K562 (cell line): ENCODE data around the gene TBL1XR1.

Experiments used
- CTCF ChIP-seq, 3 experiments: IDR thresholded peaks in 2 of 3; conservative IDR thresholded peaks in 1 of 3; 2 replicates each; pipeline ENCODE4 v1.5.1; 2011 to 2012; ENCODE audit warnings: low read length in 3 of 3, mild to moderate bottlenecking in 3 of 3, control low read depth in 2 of 3, improper control_type of control experiment in 1 of 3, inconsistent platforms in 1 of 3, low read depth in 1 of 3, mixed read lengths in 1 of 3, moderate library complexity in 1 of 3; ENCODE audit not compliant: insufficient read depth in 2 of 3
- JUN ChIP-seq, 2 experiments: sonication (generic) in 1 of 2; formaldehyde crosslinking in 1 of 2; IDR thresholded peaks; 2 replicates each; pipeline versions ENCODE4 v1.6.1 to v1.8.0; 2012 to 2022; ENCODE audit warnings: borderline replicate concordance in 2 of 2, mild to moderate bottlenecking in 2 of 2, improper control_type of control experiment in 1 of 2, low read depth in 1 of 2, low read length in 1 of 2, missing genetic modification reagents in 1 of 2
- MAX ChIP-seq: sonication (generic); formaldehyde crosslinking; IDR thresholded peaks from 2 replicates; pipeline ENCODE4 v1.9.0; 2022; ENCODE audit warnings: mild to moderate bottlenecking, missing genetic modification reagents
- MCM5 ChIP-seq: fragments of 450-650 bp; IDR thresholded peaks from 2 replicates; pipeline ENCODE4 v1.6.1; 2016; ENCODE audit warnings: low read depth
- NR1H2 ChIP-seq: sonication (generic); formaldehyde crosslinking; IDR thresholded peaks from 2 replicates; pipeline ENCODE4 v1.4.0; 2020; ENCODE audit warnings: mild to moderate bottlenecking, missing genetic modification reagents
- SREBF1 ChIP-seq: fragments of 150-350 bp; IDR thresholded peaks from 2 replicates; pipeline ENCODE4 v1.6.1; 2014; ENCODE audit warnings: antibody characterized with exemption, low read depth, low read length, borderline replicate concordance
- ZHX1 ChIP-seq: fragments of 150-350 bp; conservative IDR thresholded peaks from 2 replicates; pipeline ENCODE4 v1.6.1; 2014; ENCODE audit warnings: low read length
- ZNF232 ChIP-seq: sonication (generic); formaldehyde crosslinking; IDR thresholded peaks from 2 replicates; pipeline ENCODE4 v1.8.0; 2022; ENCODE audit warnings: mild to moderate bottlenecking, missing genetic modification reagents
- ZNF253 ChIP-seq: fragments of 250-450 bp; sonication (Bioruptor Pico); conservative IDR thresholded peaks from 2 replicates; pipeline ENCODE4 v1.6.1; 2021; ENCODE audit warnings: mild to moderate bottlenecking
- ZNF384 ChIP-seq: IDR thresholded peaks from 2 replicates; pipeline ENCODE4 v1.6.1; 2012; ENCODE audit warnings: low read depth, low read length, improper control_type of control experiment
- ZNF518B ChIP-seq: fragments of 250-450 bp; sonication (Bioruptor Pico); IDR thresholded peaks from 2 replicates; pipeline ENCODE4 v1.5.0; 2021; ENCODE audit warnings: mild to moderate bottlenecking, moderate library complexity
- ZSCAN29 ChIP-seq: fragments of 450-650 bp; IDR thresholded peaks from 2 replicates; pipeline ENCODE4 v1.6.1; 2017

- TF ChIP-seq ZNF253 (CRISPR knock-in tag) = no peak
- no peak for TF ChIP-seq MAX (CRISPR knock-in tag)
- no peak for TF ChIP-seq ZNF384
- TF ChIP-seq CTCF (IDR thresholded peaks at IDR 0.05 in 2 of 3, conservative IDR thresholded peaks at IDR 0.05 in 1 of 3; ENCODE audit: insufficient read depth in 2 of 3, low read depth in 1 of 3, low read length in 3 of 3) = no peak
- TF ChIP-seq SREBF1 = no peak
- no peak for TF ChIP-seq ZHX1
- TF ChIP-seq NR1H2 (CRISPR knock-in tag) = no peak
- no peak for TF ChIP-seq JUN (IDR thresholded peaks at IDR 0.05; ENCODE audit: borderline replicate concordance, low read depth, low read length)
- TF ChIP-seq JUN (CRISPR knock-in tag; IDR thresholded peaks at IDR 0.05; ENCODE audit: borderline replicate concordance) = no peak
- no peak for TF ChIP-seq ZNF518B
- TF ChIP-seq ZNF232 (CRISPR knock-in tag) = no peak
- TF ChIP-seq ZSCAN29 = no peak
- TF ChIP-seq MCM5 = no peak
These were observed 14.4 kb upstream of the TBL1XR1 start for GRCh38 chr3:177211503-177212277.
